GM10248 (cell line): Measurements from ENCODE around the gene SCEL.
A peak's percentile ranks its signal among the peaks of the same experiment; 100 is the strongest.

Experiments used
- CTCF ChIA-PET: fragments of 300-600 bp; sonication (Branson Sonifier 250); formaldehyde crosslinking; extraction: SDS; loops from one replicate; lab custom pipeline; 2021; ENCODE audit warnings: antibody characterized with exemption; lab: Yijun Ruan, JAX
- POLR2A ChIA-PET: fragments of 350-650 bp; sonication (Branson Sonifier 250); formaldehyde crosslinking; extraction: SDS; loops from one replicate; lab custom pipeline; 2020; ENCODE audit warnings: antibody characterized with exemption; lab: Yijun Ruan, JAX
- DNase-seq: peaks from one replicate; pipeline ENCODE4 v3.0.0; 2012; ENCODE audit errors: extremely low spot score
- CTCF ChIP-seq: IDR thresholded peaks from 2 replicates; pipeline ENCODE4 v1.5.1; 2012; ENCODE audit warnings: mild to moderate bottlenecking, low read depth; ENCODE audit errors: extremely low read depth, missing control alignments, control extremely low read depth

Gene SCEL

GRCh38 chr13:77523834-77524728 is 11.4 kb upstream of the SCEL start:
- CTCF ChIA-PET, result interaction anchor here (1.3 kb wide), 1 partner anchor 50 kb away, joined by 3 read pairs; no protein-coding TSS in a partner anchor
- DNase-seq, result no peak
- no peak for TF ChIP-seq CTCF
- POLR2A ChIA-PET, result no interaction called here

GRCh38 chr13:77528414-77528813 is 7.1 kb upstream of the SCEL start:
- no peak for DNase-seq
- POLR2A ChIA-PET, result no interaction called here
- no peak for TF ChIP-seq CTCF
- CTCF ChIA-PET, result interaction anchor here (1.0 to 2.1 kb wide), 8 partner anchors 10 to 65 kb away, joined by 3 to 9 read pairs (median 4); no protein-coding TSS in a partner anchor

- TF ChIP-seq CTCF, result no peak
- CTCF ChIA-PET, result interaction anchor here (0.7 to 2.1 kb wide), 11 partner anchors 9 to 64 kb away, joined by 3 to 9 read pairs (median 4); no protein-coding TSS in a partner anchor
- POLR2A ChIA-PET, result no interaction called here
- DNase-seq, result peak; percentile 18
These were observed 6.5 kb upstream of the SCEL start for GRCh38 chr13:77528834-77529500.

- no peak for TF ChIP-seq CTCF
- DNase-seq, result no peak
- ChIA-PET CTCF (interaction anchor here (0.7 to 2.1 kb wide), 9 partner anchors 13 to 64 kb away, joined by 3 to 9 read pairs (median 4); no protein-coding TSS in a partner anchor), POLR2A (no interaction called here)
These were observed 6.0 kb upstream of the SCEL start for GRCh38 chr13:77529501-77529840.

GRCh38 chr13:77530875-77531274 is 4.6 kb upstream of the SCEL start:
- CTCF ChIA-PET, result interaction anchor here (1.4 to 1.9 kb wide), 3 partner anchors 10 to 14 kb away, joined by 3 to 7 read pairs (median 4); no protein-coding TSS in a partner anchor
- no peak for DNase-seq
- POLR2A ChIA-PET, result no interaction called here
- TF ChIP-seq CTCF, result no peak

- ChIA-PET CTCF (interaction anchor here (1.5 to 2.0 kb wide), 2 partner anchors 12 to 20 kb away, joined by 4 to 8 read pairs; no protein-coding TSS in a partner anchor), POLR2A (no interaction called here)
- no peak for DNase-seq
- no peak for TF ChIP-seq CTCF
These were observed 2.5 kb upstream of the SCEL start for GRCh38 chr13:77532983-77533382.
